GM21515 (cell line): ENCODE results near the gene OPA1.

ENCODE experiments used
- ATAC-seq: cut with Tn5 transposase; IDR thresholded peaks from one replicate; pipeline ENCODE4 v1.9.1; 2021; ENCODE audit not compliant: unreplicated experiment

Gene OPA1

DNA sequence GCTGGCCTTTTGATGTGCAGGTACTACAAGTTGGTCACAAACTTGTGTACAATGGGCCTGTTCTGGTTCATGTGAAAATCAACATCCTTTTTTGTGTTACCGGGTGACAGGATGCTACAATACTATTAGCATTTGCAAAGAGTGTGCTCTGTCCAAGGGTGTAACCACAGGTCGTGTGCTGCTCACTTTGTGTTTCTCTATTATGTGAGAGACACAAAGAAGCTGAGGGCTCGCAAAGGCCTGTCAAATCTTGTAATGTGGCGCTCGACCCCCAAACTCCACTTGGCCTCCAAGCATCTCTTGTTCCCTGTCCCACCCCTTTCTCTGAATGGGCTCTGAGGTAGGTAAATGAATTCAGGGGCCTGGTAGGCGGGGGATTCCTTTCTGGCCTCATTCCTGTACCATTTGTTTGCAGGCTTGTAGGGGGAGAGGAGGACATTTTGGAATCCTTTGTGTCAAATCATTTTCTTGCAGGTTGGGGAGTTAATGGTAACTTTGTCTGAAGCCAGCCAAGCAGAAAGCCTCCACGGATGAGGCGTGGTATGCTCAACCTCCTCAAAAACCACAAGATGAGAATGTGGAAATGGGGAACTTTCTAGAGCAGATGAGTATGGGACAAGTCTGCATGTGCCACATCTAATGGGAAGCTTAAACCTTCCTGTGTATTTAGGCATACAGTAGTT, 109.1 kb downstream of the OPA1 start:
- no peak for ATAC-seq

DNA sequence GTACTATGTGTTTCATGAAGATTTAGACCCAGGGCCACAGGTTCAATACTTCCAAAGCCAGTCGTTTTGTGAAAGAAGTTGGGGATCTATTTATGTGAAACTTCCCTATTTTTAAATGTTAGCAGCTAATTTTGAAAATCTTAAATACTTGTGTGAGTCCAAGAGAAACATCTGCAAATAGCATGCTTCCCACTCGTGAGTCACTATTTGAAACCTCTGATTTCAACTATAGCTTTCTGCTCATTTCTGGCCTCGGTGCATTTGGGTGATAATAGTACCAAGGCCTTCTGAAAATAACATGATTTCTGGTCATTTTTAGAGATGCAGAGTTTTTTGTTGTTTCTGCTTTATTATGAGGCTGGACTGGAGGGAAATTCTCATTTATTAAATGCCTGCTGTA, 110.0 kb downstream of the OPA1 start:
- ATAC-seq = no peak

GRCh38 chr3:193704431-193704830, 111.4 kb downstream of the OPA1 start:
- no peak for ATAC-seq

DNA sequence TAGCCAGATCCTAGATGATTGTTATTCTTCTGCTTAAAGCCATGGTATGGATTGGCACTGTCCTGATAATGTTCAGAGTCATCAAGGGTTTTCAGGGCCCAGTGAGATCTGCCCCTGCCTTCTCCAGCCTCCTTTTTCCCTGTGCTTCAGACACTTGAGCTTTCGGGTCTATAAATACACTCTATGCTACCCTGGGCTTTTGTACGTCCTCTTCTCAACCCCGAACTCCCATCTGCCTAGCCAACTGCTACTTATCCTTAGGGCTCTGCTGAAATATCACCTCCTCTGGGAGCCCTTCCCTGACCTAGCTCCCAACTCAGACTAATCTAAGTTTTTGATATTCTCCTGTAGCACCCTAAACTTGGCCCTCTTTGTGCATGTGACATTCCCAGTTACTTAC, 115.3 kb downstream of the OPA1 start:
- ATAC-seq = no peak

DNA sequence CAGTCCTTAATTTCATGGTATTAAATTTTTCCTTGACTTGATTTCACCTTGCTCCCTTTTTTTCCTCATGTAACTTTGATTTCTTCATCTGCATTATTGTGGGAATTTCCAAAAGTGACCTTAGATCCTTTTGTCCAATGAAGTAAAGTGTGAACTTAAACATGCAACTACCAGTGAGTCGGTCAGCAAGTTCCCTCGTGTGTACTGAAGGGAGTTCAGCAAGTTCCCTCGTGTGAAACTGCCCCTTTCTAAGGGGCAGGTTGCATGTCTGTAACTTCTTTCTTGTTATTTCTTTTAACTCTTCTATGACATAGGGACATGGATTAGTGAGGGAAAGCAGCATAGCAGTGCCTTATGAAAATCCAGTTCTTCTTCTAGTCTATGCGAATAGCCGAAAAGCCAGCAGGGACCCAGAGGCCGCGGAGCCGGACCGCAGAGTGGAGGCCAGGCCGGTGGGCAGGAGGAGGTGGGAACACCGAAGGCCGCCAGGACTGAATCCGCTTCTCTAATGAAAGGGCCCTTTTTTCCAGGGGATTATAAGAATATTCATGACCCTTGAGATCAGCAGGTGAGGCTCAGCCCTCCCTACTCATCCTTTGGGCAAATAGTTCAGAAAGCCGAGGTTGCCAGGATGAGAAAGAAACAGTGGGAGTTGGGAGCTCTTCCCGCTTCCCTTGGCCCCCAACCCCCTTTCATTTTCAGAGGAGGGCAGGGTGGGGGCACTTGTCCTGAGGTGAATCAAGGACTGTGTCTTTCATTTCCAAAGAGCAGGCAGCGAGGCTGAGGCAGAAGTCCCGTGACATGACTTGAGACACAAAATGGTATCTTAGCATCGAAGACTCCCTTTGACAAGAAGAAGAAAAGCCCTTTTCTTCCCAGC, 117.5 kb downstream of the OPA1 start:
- no peak for ATAC-seq

DNA sequence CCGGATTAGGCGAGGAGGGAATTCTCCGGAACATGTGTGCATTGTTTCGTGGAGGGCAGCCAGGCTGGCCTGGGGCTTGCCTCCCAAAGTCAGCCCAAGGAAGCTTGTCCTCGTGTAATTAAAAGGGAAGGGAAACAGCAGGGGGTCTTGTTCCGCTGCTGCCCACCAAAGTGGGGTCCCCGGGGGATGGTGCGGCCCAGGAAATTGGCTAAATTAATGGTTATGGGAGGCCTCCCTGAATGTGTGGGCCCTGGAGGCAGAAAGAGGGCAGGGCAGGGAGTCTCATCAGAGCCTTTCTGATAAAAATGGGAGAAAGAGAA, 118.1 kb downstream of the OPA1 start:
- no peak for ATAC-seq

- no peak for ATAC-seq
Observed at GRCh38 chr3:193711523-193711963, 118.5 kb downstream of the OPA1 start.

- no peak for ATAC-seq
Observed at GRCh38 chr3:193711964-193712598, 119.1 kb downstream of the OPA1 start.

DNA sequence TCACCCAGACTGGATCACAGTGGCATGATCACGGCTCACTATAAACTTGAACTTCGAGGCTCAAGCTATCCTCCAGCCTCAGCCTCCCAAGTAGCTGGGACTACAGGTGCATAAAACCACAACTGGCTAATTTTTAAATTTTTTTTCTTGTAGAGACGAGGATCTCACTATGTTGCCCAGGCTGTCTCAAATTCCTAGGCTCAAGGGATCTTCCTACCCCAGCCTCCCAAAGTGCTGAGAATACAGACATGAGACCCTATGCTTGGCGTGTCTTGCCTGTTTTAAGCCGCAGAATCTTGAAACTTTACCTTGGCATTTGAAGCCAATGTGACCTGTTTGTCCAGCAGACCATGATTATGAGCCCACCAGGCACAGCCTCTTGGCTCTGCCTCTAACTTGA, 119.9 kb downstream of the OPA1 start:
- no peak for ATAC-seq

DNA sequence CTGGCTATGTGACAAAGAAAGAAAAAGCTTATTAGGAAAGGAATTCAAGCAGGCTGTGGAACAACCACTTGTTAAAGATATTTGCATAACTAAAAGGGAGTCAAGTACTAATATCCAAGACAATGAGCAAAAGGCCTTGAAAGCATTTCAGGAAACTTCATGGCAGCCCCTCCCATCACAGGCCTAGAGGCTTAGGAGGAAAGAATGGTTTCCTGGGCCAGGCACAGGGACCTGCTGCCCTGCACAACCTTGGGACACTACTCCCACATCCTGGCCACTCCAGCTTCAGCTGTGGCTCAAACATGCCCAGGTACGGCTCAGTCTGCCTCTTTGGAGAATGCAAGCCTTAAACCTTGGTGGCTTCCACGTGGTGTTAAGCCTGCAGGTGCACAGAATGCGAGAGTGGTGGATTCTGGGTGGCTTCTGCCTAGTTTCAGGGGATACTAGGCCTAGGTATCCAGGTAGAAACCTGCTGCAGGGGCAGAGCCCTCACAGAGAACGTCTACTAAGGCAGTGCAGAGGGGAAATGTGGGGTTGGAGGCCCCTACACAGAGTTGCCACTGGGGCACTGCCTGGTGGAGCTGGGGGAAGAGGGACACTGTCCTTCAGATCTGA, 121.6 kb downstream of the OPA1 start:
- ATAC-seq = no peak

- ATAC-seq = no peak
Observed at GRCh38 chr3:193716150-193716549, 123.1 kb downstream of the OPA1 start.

GRCh38 chr3:193719735-193720134, 126.7 kb downstream of the OPA1 start:
- no peak for ATAC-seq

- ATAC-seq = no peak
Observed at GRCh38 chr3:193720169-193720568, 127.2 kb downstream of the OPA1 start.

DNA sequence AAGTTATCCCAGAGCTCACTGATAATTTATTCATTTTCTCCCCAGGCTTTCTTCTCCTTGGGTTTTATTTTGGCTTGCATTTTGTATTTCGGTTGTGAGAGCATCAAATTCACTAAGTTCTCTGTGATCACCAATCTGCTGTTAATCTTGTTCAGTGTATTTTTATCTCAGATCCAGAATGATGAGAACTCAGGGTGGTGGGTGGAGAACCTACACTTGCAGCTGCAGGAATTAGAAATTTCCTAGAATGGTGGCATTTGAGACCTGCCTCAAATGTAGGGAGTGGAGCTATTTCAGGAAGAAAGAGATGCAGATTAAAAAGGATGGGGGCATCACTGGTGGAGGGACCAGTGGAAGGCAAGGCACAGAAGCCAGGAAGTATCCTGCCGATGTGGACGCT, 129.6 kb downstream of the OPA1 start:
- ATAC-seq = no peak

DNA sequence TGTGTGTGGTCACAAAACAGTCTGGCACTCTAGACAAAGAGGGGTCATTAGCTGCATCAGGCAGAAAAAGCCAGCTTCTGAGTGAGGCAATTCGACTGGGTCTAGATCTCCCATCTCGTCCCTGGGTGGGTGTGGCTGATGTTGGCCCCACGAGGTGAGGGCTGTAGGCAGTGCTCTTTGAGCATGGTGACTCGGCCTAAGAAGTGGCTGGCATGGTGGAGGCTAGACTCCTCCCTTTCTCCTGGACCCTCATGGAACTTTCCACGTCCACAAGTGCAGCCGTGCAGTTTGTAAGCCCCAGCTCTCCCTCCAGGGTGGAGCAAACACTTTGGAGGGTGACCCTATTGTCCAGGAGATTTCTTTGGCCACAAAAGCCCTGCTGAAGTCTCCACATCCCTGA, 134.1 kb downstream of the OPA1 start:
- ATAC-seq = no peak

- ATAC-seq = no peak
Observed at GRCh38 chr3:193728429-193729087, 135.6 kb downstream of the OPA1 start.

DNA sequence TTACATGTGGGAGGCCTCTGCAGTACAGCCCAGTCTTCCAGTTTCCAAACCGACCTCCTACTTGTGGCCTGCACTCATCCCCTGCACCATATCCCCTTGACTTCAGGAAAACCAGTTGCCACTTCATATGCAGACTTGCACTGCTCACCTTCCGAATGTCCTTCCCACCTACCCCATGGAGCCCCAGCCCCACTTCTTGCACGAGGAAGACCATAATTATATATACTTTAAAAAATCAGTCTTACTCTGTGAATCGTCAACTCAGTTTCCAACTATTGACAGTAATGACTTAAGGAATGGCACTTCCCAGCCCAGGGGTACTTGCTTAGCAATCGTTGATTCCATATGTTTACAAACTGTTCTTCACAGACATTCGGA, 136.1 kb downstream of the OPA1 start:
- ATAC-seq = no peak

- no peak for ATAC-seq
Observed at GRCh38 chr3:193729601-193730000, 136.6 kb downstream of the OPA1 start.

- no peak for ATAC-seq
Observed at GRCh38 chr3:193730511-193730910, 137.5 kb downstream of the OPA1 start.

GRCh38 chr3:193730976-193731375, 138.0 kb downstream of the OPA1 start:
- no peak for ATAC-seq

DNA sequence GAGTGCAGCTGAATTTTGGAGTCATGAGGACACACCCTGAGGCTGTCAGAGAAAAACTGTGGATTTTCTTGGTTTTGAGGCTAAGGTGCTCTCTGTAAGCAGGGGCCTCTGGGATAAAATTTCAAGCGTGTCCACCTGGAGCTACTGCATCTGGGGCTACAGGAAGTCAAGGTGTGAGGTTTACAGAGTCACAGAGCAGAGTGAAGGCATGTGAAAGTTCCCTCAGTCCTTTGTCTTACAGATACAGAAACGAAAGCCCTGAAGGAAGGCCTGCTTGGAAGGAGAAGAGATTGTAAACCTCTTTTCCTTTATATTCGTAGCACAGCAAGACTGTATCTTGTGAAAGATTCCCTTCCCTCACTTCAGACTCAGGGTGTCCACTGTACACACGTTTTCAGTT, 138.6 kb downstream of the OPA1 start:
- no peak for ATAC-seq
